ENCODE results near the gene LRP6. TPM values are rescaled to one million over a fixed set of nuclear protein-coding genes. Genes with fewer than 3 reads are reported as not detected.

The LRP6 gene
- total and polyA plus RNA-seq, 10 of the 15 experiments (the other 5 are each of a cell fraction or from before 2014, with no cell fraction given): 1.5 to 14.9 (median 6.1) TPM

DNA sequence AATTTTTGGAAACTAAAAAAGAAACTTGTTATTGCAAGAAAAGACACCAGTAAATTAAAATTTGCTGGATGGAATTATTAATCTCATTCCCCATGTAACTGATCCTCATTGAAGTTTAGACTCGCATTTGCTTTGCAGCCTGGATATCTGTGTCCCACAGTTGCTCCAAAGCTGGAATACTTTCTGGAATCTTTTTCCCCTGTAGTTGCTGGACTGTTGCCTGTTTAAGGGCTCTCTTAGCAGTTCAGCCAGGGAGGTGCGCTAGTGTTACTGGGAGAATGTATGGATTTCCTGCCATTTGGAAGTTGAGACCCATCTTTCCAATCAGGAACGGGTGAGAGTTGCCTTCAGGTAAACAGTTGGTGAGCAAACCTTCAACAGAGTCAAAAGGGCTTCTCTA is 175.8 kb downstream of the LRP6 start:
- POLR2A ChIA-PET: no interaction called here

More for the DNA sequence above, 175.8 kb downstream of the LRP6 start:
- DNase-seq (ENCODE audit: low read depth, low spot score) (no peak), FAIRE-seq (no peak), ATAC-seq (no peak)
- SMC1A ChIA-PET (ENCODE audit: uncharacterized antibody, unreplicated experiment): no interaction called here
- intact Hi-C loops (cut with micrococcal nuclease; ENCODE audit: unreplicated experiment) (no loop called here), in situ Hi-C loops (cut with MboI) (no loop called here)
- Histone ChIP-seq H3K27ac (ENCODE audit: control insufficient read depth, insufficient read depth) (no peak overlapping the region), H3K4me1 (ENCODE audit: control insufficient read depth, insufficient read depth, low read length) (no peaks in the 10 kb centered on the region), H3K27me3 (replicated peaks in 1 of 2; ENCODE audit: control insufficient read depth in 2 of 2, insufficient read depth in 2 of 2, low read length in 1 of 2) (0 out of 4 replicates have a peak, but pooled peaks cover 0 to 2% of the 10 kb centered on the region in 2 experiments), H3K9ac (ENCODE audit: control insufficient read depth, insufficient read depth, low read length) (no peak overlapping the region), H3K4me3 (no peak overlapping the region), H3K36me3 (ENCODE audit: control insufficient read depth in 2 of 2, insufficient read depth in 2 of 2, low read length in 1 of 2) (no peaks in the 10 kb centered on the region), H3K9me3 (replicated peaks; ENCODE audit: control insufficient read depth, insufficient read depth, low read length) (no peaks in the 10 kb centered on the region), H4K20me1 (ENCODE audit: control insufficient read depth, insufficient read depth) (no peaks in the 10 kb centered on the region), H3K79me2 (ENCODE audit: control insufficient read depth, insufficient read depth, low read length) (no peaks in the 10 kb centered on the region), H3K4me2 (ENCODE audit: control insufficient read depth, insufficient read depth) (no peak overlapping the region), H2AFZ (ENCODE audit: control insufficient read depth, low read depth, low read length) (no peak overlapping the region)
- 20% methylated on average over 3 of the region's 3 CpGs for WGBS (ENCODE audit: insufficient coverage, insufficient replicate concordance, low lambda C conversion rate, missing lambda C conversion rate)
- no TSS peak for BruUV-seq (replicated peaks)
- CTCF ChIA-PET: interaction anchor here (1.2 kb wide), 1 partner anchor 9 kb away, joined by 3 read pairs; no protein-coding TSS in a partner anchor
- no peak for TF ChIP-seq MEF2A (IDR thresholded peaks at IDR 0.05; ENCODE audit: insufficient read depth, low read depth, low read length)
- no peak for TF ChIP-seq SMAD5 (IDR thresholded peaks at IDR 0.05; ENCODE audit: low read depth)
- TF ChIP-seq MTA2 (IDR thresholded peaks at IDR 0.05; ENCODE audit: low read depth): no peak
- TF ChIP-seq MEF2B (IDR thresholded peaks at IDR 0.05; ENCODE audit: partially characterized antibody, poor library complexity, severe bottlenecking): no peak
- TF ChIP-seq, protein P1, sequence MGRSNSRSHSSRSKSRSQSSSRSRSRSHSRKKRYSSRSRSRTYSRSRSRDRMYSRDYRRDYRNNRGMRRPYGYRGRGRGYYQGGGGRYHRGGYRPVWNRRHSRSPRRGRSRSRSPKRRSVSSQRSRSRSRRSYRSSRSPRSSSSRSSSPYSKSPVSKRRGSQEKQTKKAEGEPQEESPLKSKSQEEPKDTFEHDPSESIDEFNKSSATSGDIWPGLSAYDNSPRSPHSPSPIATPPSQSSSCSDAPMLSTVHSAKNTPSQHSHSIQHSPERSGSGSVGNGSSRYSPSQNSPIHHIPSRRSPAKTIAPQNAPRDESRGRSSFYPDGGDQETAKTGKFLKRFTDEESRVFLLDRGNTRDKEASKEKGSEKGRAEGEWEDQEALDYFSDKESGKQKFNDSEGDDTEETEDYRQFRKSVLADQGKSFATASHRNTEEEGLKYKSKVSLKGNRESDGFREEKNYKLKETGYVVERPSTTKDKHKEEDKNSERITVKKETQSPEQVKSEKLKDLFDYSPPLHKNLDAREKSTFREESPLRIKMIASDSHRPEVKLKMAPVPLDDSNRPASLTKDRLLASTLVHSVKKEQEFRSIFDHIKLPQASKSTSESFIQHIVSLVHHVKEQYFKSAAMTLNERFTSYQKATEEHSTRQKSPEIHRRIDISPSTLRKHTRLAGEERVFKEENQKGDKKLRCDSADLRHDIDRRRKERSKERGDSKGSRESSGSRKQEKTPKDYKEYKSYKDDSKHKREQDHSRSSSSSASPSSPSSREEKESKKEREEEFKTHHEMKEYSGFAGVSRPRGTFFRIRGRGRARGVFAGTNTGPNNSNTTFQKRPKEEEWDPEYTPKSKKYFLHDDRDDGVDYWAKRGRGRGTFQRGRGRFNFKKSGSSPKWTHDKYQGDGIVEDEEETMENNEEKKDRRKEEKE (IDR thresholded peaks at IDR 0.05): no peak
- TF ChIP-seq ZNF24 (IDR thresholded peaks at IDR 0.05): no peak
- TF ChIP-seq, protein P2, sequence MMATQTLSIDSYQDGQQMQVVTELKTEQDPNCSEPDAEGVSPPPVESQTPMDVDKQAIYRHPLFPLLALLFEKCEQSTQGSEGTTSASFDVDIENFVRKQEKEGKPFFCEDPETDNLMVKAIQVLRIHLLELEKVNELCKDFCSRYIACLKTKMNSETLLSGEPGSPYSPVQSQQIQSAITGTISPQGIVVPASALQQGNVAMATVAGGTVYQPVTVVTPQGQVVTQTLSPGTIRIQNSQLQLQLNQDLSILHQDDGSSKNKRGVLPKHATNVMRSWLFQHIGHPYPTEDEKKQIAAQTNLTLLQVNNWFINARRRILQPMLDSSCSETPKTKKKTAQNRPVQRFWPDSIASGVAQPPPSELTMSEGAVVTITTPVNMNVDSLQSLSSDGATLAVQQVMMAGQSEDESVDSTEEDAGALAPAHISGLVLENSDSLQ (IDR thresholded peaks at IDR 0.05): no peak
- RAD21 ChIA-PET (ENCODE audit: unreplicated experiment): no interaction called here

Data from GM12878 (cell line).